Measurements from ENCODE around the gene SH3RF1. TPM values are rescaled to one million over a fixed set of nuclear protein-coding genes. Genes with fewer than 3 reads are reported as not detected.
A peak's percentile ranks its signal among the peaks of the same experiment; 100 is the strongest.

The SH3RF1 gene
- total RNA-seq, 3 donors from 2014 or later, result 20.2 to 37.0 (median 27.9) TPM

DNA sequence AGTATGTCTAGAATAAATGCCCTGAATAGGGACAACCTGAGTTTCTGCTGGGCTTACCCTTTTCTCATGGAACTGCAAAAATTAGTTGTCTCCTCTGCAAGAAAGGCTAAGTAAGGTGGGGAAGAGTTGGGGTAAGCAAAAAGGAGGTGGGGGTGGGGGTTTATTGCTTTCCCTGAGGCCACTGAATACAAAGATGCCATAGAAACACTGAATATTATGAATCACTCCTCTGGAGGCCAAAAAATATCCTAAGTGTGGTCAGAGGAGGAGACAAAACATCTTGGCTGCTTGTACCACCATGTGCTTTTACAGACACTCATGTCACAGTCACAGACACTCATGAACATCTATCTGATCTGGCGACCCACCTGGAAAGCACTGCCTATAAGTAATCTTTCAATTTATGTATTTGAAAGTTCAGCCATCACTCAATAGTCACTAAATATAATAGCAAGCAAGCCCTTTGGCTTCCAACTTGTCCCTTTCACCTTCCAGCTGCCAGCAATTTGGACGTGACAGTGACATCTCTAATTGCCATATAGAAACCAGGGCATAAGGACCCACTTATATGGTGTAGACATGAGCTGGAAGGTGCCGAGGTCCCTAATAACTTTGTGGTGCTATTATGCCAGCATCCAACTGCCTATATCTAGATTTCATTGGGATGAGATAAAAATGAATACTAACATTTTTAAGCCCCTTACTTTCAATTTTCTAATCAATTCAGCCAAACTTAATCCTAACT is 138.0 kb downstream of the SH3RF1 start:
- no peak overlapping the region for H3K4me3 ChIP-seq
- H3K27me3 ChIP-seq, result no peaks in the 10 kb centered on the region
- no peak for DNase-seq (ENCODE audit: low spot score in 2 of 2)
- peaks cover 0 to 7% of the 10 kb centered on the region in 2 donors for H3K4me1 ChIP-seq
- TF ChIP-seq POLR2A (IDR thresholded peaks at IDR 0.05) (no peak), POLR2AphosphoS5 (IDR thresholded peaks at IDR 0.05) (no peak)
- TF ChIP-seq, protein P1, sequence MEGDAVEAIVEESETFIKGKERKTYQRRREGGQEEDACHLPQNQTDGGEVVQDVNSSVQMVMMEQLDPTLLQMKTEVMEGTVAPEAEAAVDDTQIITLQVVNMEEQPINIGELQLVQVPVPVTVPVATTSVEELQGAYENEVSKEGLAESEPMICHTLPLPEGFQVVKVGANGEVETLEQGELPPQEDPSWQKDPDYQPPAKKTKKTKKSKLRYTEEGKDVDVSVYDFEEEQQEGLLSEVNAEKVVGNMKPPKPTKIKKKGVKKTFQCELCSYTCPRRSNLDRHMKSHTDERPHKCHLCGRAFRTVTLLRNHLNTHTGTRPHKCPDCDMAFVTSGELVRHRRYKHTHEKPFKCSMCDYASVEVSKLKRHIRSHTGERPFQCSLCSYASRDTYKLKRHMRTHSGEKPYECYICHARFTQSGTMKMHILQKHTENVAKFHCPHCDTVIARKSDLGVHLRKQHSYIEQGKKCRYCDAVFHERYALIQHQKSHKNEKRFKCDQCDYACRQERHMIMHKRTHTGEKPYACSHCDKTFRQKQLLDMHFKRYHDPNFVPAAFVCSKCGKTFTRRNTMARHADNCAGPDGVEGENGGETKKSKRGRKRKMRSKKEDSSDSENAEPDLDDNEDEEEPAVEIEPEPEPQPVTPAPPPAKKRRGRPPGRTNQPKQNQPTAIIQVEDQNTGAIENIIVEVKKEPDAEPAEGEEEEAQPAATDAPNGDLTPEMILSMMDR (IDR thresholded peaks at IDR 0.05), result no peak
- H3K27ac ChIP-seq, result peak overlapping the region; percentile 62 to 82
- H3K9me3 ChIP-seq, result no peaks in the 10 kb centered on the region
- intact Hi-C loops (cut with DNase I; ENCODE audit: low total_unique reads), result loop anchor here (5.0 kb wide), 1 partner anchor 330 kb away; no protein-coding TSS in a partner anchor
- no peaks in the 10 kb centered on the region for H3K36me3 ChIP-seq

DNA sequence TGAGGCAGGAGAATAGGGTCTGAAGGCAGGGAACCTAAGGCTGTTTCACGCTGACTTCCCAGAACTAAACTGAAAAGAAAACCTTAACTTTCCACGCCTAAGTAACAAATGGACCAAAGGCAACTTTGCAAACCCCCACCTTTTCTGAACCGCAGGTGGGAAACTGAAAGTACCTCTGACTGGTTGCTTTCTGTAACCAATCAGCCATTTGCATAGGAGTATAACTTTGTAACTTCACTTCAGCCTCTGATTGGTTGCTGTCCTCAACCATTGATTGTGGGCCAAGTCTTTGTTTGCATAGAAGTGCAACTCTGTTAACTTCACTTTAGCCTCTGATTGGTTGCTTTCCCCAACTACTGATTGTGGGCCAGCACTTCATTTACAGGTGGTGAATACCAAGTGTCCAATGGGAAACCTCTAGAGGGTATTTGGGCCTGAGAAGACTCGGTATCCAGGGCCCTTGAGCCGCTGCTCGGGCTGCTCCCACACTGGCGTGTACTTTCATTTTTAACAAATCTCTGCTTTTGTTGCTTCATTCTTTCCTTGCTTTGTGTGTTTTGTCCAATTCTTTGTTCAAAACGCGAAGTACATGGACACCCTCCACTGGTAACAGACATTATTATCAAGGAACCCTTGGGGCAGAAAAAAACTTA is 139.1 kb downstream of the SH3RF1 start:
- intact Hi-C loops (cut with DNase I; ENCODE audit: low total_unique reads), result loop anchor here (5.0 kb wide), 1 partner anchor 331 kb away; no protein-coding TSS in a partner anchor
- Histone ChIP-seq H3K4me1 (peaks cover 0 to 7% of the 10 kb centered on the region in 2 donors), H3K27me3 (no peaks in the 10 kb centered on the region), H3K9me3 (no peaks in the 10 kb centered on the region), H3K4me3 (no peak overlapping the region), H3K27ac (peak overlapping the region in 1 of 2 donors; percentile 82), H3K36me3 (no peaks in the 10 kb centered on the region)
- TF ChIP-seq POLR2AphosphoS5 (IDR thresholded peaks at IDR 0.05) (no peak), POLR2A (IDR thresholded peaks at IDR 0.05) (no peak)
- TF ChIP-seq, protein P1 (IDR thresholded peaks at IDR 0.05), result no peak
- DNase-seq (ENCODE audit: low spot score in 2 of 2), result no peak

DNA sequence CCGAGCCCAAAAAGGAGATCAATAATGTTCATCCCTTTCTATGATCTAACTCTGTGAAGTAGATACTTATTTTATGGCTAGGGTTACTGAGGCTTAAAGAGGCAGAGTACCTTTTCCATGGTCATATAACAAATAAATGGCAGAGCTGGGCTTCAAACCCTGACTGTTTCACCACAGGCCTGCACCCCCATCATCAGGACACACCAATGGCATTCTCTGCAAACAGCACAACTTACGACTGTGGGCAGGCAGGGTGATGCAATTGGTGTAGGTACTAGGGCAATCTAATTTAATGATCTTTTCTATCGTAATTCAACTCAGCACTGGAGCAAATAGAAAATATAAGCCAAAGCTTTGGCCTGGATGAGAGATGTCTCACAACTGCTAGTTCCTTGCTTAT is 141.9 kb downstream of the SH3RF1 start:
- Histone ChIP-seq H3K4me3 (no peak overlapping the region), H3K27ac (no peak overlapping the region), H3K36me3 (no peaks in the 10 kb centered on the region), H3K27me3 (no peaks in the 10 kb centered on the region), H3K9me3 (no peaks in the 10 kb centered on the region), H3K4me1 (peaks cover 0 to 14% of the 10 kb centered on the region in 2 donors)
- no peak for TF ChIP-seq POLR2A (IDR thresholded peaks at IDR 0.05)
- no peak for TF ChIP-seq POLR2AphosphoS5 (IDR thresholded peaks at IDR 0.05)
- TF ChIP-seq, protein P1 (IDR thresholded peaks at IDR 0.05), result no peak
- no peak for DNase-seq (ENCODE audit: low spot score in 2 of 2)
- intact Hi-C loops (cut with DNase I; ENCODE audit: low total_unique reads), result no loop called here

DNA sequence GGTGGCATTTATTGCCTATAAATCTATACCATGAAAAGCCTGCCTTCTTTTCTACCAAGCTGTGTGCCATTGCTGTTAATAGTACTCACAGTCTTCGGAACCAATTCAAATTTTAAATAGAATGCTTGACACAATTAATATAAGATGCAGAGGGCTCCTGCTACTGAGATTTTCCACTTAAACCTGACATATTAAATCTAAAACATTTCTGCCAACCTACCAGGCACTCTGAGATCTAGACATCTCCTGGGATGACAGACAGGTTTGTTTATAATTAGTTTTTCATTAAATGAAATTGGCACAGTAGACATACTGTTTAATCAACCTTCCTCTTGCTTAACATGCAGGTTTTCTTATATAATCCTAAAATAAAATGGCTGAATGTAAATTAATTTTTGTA is 143.4 kb downstream of the SH3RF1 start:
- TF ChIP-seq POLR2AphosphoS5 (IDR thresholded peaks at IDR 0.05), result no peak
- no peak for TF ChIP-seq POLR2A (IDR thresholded peaks at IDR 0.05)
- TF ChIP-seq, protein P1 (IDR thresholded peaks at IDR 0.05), result no peak
- no peak for DNase-seq (ENCODE audit: low spot score in 2 of 2)

DNA sequence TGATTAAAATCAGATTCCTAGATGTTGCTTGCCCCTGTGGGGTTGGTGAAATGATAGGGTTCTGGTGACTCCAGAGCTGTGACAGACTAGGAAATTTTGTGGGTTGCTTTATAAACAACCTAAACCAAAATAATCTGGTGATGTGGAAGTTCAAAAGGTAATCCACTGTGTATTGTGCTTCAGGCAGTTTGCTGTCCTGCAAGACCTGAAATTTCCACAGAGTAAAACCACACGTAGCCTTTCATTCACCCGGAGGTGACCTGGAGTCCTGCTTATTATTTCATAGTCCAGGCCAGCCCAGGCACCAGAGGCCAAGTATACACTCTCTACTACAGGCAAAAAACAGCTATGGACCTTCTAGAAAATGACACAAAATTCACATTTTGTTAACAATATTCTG is 146.1 kb downstream of the SH3RF1 start:
- intact Hi-C loops (cut with DNase I; ENCODE audit: low total_unique reads), result no loop called here

More for the DNA sequence above, 143.4 kb downstream of the SH3RF1 start:
- Histone ChIP-seq H3K4me1 (peaks cover 0 to 7% of the 10 kb centered on the region in 2 donors), H3K4me3 (no peak overlapping the region), H3K36me3 (no peaks in the 10 kb centered on the region), H3K9me3 (no peaks in the 10 kb centered on the region), H3K27me3 (no peaks in the 10 kb centered on the region), H3K27ac (no peak overlapping the region)
- intact Hi-C loops (cut with DNase I; ENCODE audit: low total_unique reads), result no loop called here

More for the DNA sequence above, 146.1 kb downstream of the SH3RF1 start:
- H3K4me1 ChIP-seq, result peaks cover 0 to 7% of the 10 kb centered on the region in 2 donors
- peaks cover 4% of the 10 kb centered on the region for H3K36me3 ChIP-seq
- no peak for TF ChIP-seq POLR2AphosphoS5 (IDR thresholded peaks at IDR 0.05)
- TF ChIP-seq, protein P1 (IDR thresholded peaks at IDR 0.05), result no peak
- TF ChIP-seq POLR2A (IDR thresholded peaks at IDR 0.05), result no peak
- H3K27me3 ChIP-seq, result no peaks in the 10 kb centered on the region
- H3K9me3 ChIP-seq, result no peaks in the 10 kb centered on the region
- peak overlapping the region; percentile 77 for H3K27ac ChIP-seq
- H3K4me3 ChIP-seq, result no peak overlapping the region
- DNase-seq (ENCODE audit: low spot score in 2 of 2), result peak in 1 of 2 donors; percentile 40
